Muscle of arm (tissue), 12 donors: ENCODE results near the gene QPRT. TPM values are rescaled to one million over a fixed set of nuclear protein-coding genes. Genes with fewer than 3 reads are reported as not detected.
A peak's percentile ranks its signal among the peaks of the same experiment; 100 is the strongest.
"Not testable (repeated sequence)": the region's sequence is repeated elsewhere in the genome, so short reads cannot be mapped to it uniquely, and the experiment has no call there.

Experiments used
- DNase-seq: peaks from one replicate; pipeline ENCODE4 v3.0.0-alpha.2; 2013
- polyA plus RNA-seq, 12 donors: library from polyadenylated mRNA; unstranded; fragments of 120-200 nt; gene quantifications; one replicate each; pipeline ENCODE4 v1.2.1, GENCODE V29; 2013; ENCODE audit not compliant: insufficient read length in 12 of 12

QPRT gene
- polyA plus RNA-seq, 12 donors, result 42.0 to 115 (median 54.3) TPM; not detected in 1

DNA sequence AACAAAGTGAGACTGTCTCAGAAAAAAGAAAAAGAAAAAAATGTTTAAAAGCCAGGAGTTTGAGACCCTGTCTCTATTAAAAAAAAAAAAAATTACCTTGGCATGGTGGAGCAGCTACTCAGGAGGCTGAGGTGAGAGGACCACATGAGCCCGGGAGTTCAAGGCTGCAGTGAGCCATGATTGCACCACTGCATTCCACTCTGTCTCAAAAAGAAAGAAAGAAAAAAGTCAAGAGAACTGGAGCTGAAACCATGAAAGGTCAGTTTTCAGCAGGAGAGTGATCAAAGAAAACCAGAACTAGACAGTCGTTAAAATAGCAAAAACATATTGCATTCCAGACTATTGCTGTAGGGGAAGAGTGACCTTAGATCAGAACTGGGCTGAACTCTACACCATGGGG lies 8.8 kb downstream of the QPRT start:
- DNase-seq, result no peak

DNA sequence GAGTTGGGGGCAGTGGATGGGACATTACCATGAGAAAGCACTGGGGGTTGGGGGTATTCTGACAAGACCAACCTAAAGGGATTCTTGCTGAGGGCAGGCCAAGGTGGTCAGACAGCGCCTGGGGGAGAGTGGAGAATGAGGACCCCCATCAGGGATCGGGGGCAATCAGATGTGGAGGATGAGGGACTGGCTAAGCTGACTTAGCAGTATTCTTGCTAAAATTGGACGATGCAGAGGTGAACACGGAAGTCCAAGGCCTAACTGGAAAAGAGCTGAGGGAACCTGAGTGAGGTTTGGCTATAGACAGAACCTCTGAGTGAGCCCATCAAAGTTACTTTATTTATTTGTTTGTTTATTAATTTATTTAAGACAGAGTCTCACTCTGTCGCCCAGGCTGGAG lies 9.2 kb downstream of the QPRT start:
- no peak for DNase-seq

- DNase-seq, result not testable (repeated sequence)
These were observed 10.7 kb downstream of the QPRT start for GRCh38 chr16:29689490-29690351.

- DNase-seq, result not testable (repeated sequence)
These were observed 13.6 kb downstream of the QPRT start for GRCh38 chr16:29692606-29693005.

- DNase-seq, result peak; percentile 41
These were observed 15.6 kb downstream of the QPRT start for GRCh38 chr16:29694384-29695195.

DNA sequence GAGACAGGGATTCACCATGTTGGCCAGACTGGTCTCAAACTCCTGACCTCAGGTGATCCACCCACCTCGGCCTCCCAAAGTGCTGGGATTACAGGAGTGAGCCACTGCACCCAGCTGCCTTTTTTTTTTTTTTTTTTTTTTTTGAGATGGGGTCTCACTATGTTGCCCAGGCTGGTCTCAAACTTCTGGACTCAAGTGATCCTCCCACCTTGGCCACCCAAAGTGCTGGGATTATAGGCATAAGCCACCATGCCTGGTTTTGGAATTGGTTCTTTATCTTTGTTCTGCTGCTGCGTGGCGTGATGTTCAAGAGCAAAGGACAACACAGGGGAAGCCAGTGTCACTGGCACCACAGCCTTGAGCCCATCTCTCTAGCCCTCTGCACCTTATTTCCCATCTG lies 16.7 kb downstream of the QPRT start:
- DNase-seq, result not testable (repeated sequence)

- DNase-seq, result no peak
These were observed 17.9 kb downstream of the QPRT start for GRCh38 chr16:29696881-29697331.

DNA sequence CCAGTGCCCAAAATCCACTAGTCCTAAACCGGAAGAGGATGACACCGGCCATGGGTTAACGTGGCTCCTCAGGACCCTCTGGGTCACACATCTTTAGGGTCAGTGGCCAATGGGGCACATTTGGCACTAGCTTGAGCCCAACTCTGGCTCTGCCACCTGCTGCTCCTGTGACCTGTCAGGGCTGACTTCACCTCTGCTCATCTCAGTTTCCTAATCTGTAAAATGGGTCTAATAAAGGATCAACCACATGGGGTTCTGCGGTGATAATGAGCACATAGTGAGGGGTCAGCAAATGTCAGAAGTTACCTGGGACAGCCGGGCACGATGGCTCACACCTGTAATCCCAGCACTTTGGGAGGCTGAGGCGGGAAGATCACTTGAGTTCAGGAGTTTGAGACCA lies 18.4 kb downstream of the QPRT start:
- no peak for DNase-seq

- no peak for DNase-seq
These were observed 19.1 kb downstream of the QPRT start for GRCh38 chr16:29698042-29698441.

- no peak for DNase-seq
These were observed 19.7 kb downstream of the QPRT start for GRCh38 chr16:29698484-29699323.

DNA sequence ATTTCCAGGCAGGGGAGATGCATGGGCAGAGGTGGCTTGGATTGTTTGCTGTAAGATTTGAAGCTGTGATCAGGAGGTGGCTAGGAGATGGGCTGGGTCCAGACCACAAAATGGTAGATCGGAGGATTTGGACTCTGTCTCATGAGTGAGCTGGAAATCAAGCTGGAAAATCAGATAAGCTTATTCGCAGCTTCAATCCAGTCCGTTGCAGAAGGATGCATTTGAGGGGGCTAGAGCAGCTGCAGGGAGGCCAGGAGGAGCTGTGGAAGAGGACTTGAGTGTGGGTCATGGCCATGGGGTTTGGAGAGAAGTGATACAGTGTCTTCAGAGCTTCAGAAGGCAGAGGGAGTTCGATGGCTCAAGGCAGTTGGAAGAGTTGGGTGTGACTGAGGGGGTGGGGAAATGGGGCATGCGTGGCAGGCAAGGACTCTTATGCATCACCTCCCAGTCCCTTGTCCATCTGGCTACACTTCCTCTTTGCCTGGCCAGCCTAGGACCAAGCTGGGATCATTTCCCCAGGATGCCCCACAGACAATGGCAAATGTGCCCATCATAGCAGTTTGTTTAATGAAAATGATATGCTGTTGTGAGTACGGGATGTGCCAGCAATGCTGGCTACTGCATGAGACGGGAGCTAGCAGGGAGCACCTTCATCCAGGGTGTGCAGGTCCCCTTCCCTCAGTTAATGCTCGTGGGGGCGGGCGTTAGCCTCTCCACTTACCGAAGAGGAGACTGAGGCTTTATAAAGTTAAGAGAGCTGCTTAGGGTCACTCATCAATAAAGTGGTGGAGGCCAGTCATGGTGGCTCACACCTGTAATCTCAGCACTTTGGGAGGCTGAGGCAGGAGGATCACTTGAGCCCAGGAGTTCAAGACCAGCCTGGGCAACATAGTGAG lies 20.6 kb downstream of the QPRT start:
- no peak for DNase-seq

DNA sequence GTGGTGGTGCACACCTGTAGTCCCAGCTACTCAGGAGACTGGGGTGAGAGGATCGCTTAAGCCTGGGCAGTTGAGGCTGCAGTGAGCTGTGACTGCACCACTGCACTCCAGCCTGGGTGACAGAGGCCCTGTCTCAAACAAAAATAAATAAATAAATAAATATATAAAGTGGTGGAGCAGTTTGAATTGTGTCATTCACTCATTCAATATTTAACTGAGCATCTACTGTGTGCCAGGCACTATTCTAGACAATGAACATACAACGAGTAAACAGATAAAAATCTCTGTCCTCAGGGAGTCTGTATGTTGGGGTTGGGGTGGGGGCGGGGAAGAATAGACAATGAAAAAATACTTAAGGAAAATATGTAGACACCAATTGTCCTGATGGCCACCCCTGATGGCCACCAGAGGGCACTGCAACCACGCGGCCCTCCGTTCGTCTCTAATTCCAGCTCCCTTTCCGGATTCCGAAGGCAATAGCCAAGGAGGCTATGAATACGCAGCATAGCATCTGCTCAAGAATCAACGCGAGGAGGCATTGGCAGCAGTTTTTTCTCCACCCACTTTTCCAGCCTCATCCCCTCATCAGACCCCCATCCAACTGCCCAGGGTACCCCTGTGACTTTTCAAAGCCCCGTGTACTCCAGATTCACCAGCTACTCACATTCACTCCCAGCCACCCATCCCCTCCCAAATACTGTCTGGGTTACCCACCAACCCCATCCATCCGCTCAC lies 21.4 kb downstream of the QPRT start:
- DNase-seq, result peak; percentile 62

DNA sequence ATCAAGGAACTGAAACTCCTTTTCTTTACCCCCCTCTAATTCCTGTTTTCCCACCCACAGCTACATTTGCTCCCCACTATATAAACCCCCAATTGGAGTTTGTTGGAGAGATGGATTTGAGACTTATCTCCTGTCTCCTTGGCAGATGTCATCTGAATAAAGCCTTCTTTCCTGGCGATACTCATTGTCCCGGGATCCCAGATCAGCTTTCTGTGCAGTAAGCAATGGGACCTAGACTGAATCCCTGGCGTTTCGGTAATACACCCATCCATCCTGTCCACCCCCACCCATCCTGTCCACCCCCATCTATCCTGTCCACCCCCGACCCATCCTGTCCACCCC lies 22.2 kb downstream of the QPRT start:
- no peak for DNase-seq

DNA sequence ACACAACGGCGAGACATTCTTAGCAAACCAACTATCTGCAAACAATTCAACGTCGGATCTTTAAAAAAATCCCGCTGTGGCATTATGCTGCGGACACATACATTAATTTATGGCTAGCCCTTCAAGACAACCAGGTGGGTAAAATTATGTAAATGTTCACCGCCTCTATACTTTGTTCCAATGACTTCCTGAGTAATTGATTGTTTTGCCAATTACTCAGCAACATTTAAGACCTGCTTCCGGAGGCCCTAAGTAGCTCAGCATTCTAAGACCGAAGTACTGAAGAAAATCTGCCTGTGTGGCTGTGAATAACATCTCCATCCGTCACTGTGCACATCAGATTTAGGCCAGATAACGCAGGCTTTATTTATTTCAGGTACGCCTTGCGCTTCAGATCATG lies 23.3 kb downstream of the QPRT start:
- DNase-seq, result no peak

DNA sequence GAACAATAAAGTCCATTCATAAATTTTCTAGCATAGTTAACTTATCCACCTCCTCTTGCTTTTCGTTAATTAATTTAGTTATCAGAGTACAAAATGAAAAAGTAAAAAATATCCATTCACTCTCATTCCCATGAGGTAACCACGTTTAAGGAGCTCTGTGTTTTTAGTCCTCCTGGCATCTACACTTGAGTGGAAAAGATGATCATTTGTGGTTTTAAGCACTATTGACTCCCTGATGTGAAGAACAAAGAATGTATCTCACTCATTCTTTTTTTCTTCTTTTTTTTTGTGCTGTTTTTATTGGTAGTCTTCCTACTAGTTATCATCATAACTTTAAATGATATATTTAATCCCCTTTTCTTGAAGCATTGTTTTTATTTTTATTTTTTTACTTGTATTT lies 26.1 kb downstream of the QPRT start:
- DNase-seq, result no peak

DNA sequence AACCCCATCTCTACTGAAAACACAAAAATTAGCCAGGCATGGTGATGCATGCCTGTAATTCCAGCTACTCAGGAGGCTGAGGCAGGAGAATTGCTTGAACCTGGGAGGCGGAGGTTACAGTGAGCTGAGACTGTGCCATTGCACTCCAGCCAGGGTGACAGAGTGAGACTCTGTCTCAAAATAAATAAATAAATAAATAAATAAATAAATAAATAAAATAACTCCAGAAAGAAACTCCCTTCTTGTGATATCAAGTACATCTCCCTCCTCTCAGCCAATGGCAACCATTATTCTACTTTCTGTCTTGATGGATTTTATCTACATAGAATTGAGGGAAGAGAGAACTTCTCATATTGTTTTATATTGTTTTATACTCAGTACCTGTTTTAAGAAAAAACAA lies 28.2 kb downstream of the QPRT start:
- not testable (repeated sequence) for DNase-seq

GRCh38 chr16:29708917-29709600 lies 30.1 kb downstream of the QPRT start:
- no peak for DNase-seq

GRCh38 chr16:29709657-29710056 lies 30.7 kb downstream of the QPRT start:
- not testable (repeated sequence) for DNase-seq
